AG04450 (cell line): ENCODE results near the gene SH3BP5. TPM values are rescaled to one million over a fixed set of nuclear protein-coding genes. Genes with fewer than 3 reads are reported as not detected.

Experiments
- CTCF ChIA-PET: fragments of 300-600, 350-600 bp; formaldehyde crosslinking; extraction: SDS; loops from one replicate; lab custom pipeline; 2022; ENCODE audit warnings: antibody characterized with exemption, inconsistent platforms; lab: Charles Lee
- POLR2A ChIA-PET: fragments of 350-600 bp; formaldehyde crosslinking; extraction: SDS; loops from one replicate; lab custom pipeline; 2021; ENCODE audit warnings: antibody characterized with exemption, inconsistent platforms; lab: Yijun Ruan, JAX
- DNase-seq: peaks from one replicate; pipeline ENCODE4 v3.0.0-alpha.2; 2011; ENCODE audit warnings: low read depth, low spot score
- H3K27ac ChIP-seq: one replicate; pipeline ENCODE4 v1.5.1; 2012; ENCODE audit warnings: low read depth, low read length, control low read depth
- H3K27me3 ChIP-seq: one replicate; pipeline ENCODE4 v1.6.0; 2012; ENCODE audit warnings: low read length; ENCODE audit not compliant: control insufficient read depth, insufficient read depth
- H3K4me3 ChIP-seq: 2 replicates; pipeline ENCODE4 v1.5.1; 2011; ENCODE audit warnings: mild to moderate bottlenecking, low read depth, low read length, control low read depth
- H3K9me3 ChIP-seq: 2 replicates; pipeline ENCODE4 v1.5.1; 2012; ENCODE audit warnings: low read length; ENCODE audit not compliant: control insufficient read depth, insufficient read depth
- CTCF ChIP-seq: IDR thresholded peaks from 2 replicates; pipeline ENCODE4 v1.5.1; 2011; ENCODE audit warnings: low read depth, low read length, control low read depth, inconsistent platforms
- polyA plus RNA-seq: library from polyadenylated mRNA; depleted of rRNA; stranded (reverse); fragments of >200 nt; gene quantifications from 2 replicates; pipeline ENCODE4 v1.2.3, GENCODE V29; 2011

SH3BP5 gene
- polyA plus RNA-seq, 1 experiment, result 16.6 TPM

DNA sequence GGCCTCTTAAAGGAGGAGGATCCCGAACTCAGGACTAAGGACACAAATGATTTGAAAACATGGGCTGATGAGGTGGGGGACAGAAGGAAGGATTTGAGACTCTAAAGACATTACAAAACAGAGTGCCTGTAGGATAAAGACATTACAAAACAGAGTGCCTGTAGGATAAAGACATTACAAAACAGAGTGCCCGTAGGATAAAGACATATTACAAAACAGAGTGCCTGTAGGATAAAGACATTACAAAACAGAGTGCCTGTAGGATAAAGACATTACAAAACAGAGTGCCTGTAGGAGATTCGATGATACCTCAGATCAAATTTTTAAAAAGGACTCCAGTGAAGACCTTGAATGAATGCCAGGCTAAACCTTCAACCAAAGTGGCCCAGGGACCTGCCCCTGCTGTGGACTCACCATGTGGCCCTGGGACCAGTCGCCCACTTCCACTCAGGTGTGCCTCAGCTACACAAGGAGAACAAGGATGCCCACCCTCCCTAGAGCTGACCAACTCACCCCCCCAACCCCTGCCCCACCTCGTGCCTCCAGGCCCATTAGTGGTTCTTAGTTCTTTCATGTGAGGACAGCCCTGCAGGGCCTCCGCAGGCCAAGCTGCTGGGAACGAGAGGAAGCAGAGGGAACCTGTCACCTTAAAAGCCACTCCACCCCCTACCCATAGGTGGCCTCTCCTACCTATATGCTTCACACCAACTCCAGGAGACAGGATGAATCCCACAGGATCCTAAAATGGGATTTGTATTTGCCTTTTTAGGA is 59.8 kb downstream of the SH3BP5 start:
- Histone ChIP-seq H3K27me3 (no peaks in the 10 kb centered on the region), H3K27ac (no peak overlapping the region), H3K4me3 (no peak overlapping the region), H3K9me3 (peaks cover 4% of the 10 kb centered on the region; the same call in 1 of the 2 replicates)
- no peak for DNase-seq
- CTCF ChIA-PET, result interaction anchor here (0.6 to 1.3 kb wide), 2 partner anchors 55 to 133 kb away, joined by 3 to 5 read pairs; no protein-coding TSS in a partner anchor
- POLR2A ChIA-PET, result no interaction called here
- no peak for TF ChIP-seq CTCF

- no peak for TF ChIP-seq CTCF
- H3K27me3 ChIP-seq, result no peaks in the 10 kb centered on the region
- H3K27ac ChIP-seq, result no peak overlapping the region
- CTCF ChIA-PET, result no interaction called here
- H3K4me3 ChIP-seq, result no peak overlapping the region
- POLR2A ChIA-PET, result no interaction called here
- peaks cover 4% of the 10 kb centered on the region; the same call in 1 of the 2 replicates for H3K9me3 ChIP-seq
- DNase-seq, result no peak
Observed at GRCh38 chr3:15271785-15272381, 60.5 kb downstream of the SH3BP5 start.

DNA sequence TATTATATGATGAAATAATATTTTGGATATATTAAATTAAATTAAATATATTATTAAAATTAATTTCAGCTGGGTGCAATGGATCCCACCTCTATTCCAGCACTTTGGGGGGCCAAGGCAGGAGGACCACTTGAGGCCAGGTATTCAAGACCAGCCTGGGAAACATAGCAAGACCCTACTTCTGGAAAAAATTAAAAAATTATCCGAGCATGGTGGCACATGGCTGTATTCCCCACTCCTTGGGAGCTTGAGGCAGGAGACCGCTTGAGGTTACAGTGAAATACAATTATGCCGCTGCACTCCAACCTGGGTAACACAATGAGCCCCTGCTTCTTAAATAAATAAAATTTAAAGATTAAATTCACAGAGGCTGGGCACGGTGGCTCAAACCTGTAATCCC is 61.4 kb downstream of the SH3BP5 start:
- TF ChIP-seq CTCF, result no peak
- DNase-seq, result no peak
- ChIA-PET POLR2A (no interaction called here), CTCF (interaction anchor here (0.7 to 6.8 kb wide), 3 partner anchors 62 to 133 kb away, joined by 3 to 247 read pairs (median 3); no protein-coding TSS in a partner anchor)
- H3K27me3 ChIP-seq, result no peaks in the 10 kb centered on the region
- H3K4me3 ChIP-seq, result no peak overlapping the region
- peaks cover 4% of the 10 kb centered on the region; the same call in 1 of the 2 replicates for H3K9me3 ChIP-seq
- H3K27ac ChIP-seq, result no peak overlapping the region

DNA sequence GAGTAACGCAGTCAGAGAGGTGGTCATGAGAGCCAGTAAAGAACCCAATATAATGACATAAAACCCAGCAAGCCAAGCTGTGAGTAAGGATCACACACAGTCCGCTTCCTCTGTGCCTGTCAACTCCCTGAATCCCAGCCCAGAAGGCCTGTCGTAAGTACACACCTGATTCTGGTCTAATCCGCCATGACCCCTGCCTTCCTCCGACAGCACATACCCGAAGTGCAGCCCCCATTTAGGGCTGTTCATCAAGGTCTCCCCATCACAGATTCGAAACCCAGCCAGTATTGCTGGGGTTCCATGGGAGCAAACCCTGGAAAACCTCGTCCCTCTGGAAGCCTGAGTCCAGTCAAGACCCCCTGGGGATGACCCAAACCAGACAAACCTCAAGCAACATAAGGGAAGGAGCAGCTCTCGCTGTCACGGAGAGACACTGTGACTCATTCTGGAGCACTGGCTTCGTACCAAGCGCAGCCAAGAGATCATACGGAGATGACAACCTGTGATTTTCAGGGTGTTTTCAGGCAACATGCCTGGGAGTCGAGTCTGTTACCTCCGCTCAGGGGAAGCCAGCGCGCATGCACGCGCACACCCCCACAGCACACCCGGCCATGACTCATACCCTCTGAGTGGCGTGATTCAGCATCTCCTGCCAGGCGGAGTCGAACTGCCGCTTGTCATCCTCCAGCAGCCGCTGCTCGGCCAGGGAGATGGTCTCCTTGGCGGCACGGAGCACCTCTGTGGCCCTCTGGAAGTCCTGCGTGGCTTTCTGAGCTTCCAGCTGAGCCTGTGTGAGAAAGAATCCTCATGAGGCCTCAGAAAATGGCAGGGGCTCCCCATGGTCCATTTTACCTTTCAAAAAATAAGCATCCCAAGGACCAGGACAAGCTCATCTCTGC is 63.0 kb downstream of the SH3BP5 start:
- no peak overlapping the region for H3K4me3 ChIP-seq
- peak overlapping the region; percentile 83 for H3K27ac ChIP-seq
- no peak for TF ChIP-seq CTCF
- H3K27me3 ChIP-seq, result no peaks in the 10 kb centered on the region
- POLR2A ChIA-PET, result interaction anchor here (0.5 to 0.6 kb wide), 2 partner anchors 58 to 91 kb away, joined by 8 to 9 read pairs; no protein-coding TSS in a partner anchor
- H3K9me3 ChIP-seq, result peaks cover 4% of the 10 kb centered on the region; the same call in 1 of the 2 replicates
- DNase-seq, result peak; percentile 76
- CTCF ChIA-PET, result interaction anchor here (0.9 to 6.8 kb wide), 23 partner anchors 11 to 287 kb away, joined by 3 to 247 read pairs (median 15); partner anchors contain the start of genes CAPN7 and SH3BP5
